ENCODE measurements around the gene PTPRN2. TPM values are rescaled to one million over a fixed set of nuclear protein-coding genes. Genes with fewer than 3 reads are reported as not detected.

The PTPRN2 gene
- polyA plus RNA-seq, 1 of the 3 experiments (the other 2 are of a cell fraction): 4.0 TPM

DNA sequence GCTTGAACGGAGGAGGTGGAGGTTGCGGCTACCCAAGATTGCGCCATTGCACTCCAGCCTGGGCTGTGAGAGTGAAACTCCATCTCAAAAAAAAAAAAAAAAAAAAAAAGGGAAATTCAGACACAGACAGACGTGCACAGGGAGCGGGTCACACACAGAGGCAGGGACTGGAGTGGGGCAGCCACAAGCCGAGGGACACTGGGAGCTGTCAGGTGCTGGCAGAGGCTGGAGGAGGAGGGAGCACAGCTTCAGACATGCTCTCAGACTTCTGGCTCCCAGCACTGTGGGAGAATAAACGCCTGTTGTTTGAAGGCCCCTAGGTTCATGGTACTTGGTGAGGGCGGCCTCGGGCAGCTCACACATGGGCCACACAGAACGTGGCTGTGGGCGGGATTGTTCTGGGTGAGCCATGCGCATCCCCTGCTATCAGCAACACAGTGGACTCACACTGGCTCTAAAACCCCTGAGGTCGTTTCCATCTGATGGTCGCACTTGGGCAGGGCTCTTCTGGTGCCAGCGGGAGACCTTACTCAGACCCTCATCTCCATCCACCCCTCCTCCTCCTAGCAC is 874.9 kb downstream of the PTPRN2 start (continued):
- TF ChIP-seq, protein P1, sequence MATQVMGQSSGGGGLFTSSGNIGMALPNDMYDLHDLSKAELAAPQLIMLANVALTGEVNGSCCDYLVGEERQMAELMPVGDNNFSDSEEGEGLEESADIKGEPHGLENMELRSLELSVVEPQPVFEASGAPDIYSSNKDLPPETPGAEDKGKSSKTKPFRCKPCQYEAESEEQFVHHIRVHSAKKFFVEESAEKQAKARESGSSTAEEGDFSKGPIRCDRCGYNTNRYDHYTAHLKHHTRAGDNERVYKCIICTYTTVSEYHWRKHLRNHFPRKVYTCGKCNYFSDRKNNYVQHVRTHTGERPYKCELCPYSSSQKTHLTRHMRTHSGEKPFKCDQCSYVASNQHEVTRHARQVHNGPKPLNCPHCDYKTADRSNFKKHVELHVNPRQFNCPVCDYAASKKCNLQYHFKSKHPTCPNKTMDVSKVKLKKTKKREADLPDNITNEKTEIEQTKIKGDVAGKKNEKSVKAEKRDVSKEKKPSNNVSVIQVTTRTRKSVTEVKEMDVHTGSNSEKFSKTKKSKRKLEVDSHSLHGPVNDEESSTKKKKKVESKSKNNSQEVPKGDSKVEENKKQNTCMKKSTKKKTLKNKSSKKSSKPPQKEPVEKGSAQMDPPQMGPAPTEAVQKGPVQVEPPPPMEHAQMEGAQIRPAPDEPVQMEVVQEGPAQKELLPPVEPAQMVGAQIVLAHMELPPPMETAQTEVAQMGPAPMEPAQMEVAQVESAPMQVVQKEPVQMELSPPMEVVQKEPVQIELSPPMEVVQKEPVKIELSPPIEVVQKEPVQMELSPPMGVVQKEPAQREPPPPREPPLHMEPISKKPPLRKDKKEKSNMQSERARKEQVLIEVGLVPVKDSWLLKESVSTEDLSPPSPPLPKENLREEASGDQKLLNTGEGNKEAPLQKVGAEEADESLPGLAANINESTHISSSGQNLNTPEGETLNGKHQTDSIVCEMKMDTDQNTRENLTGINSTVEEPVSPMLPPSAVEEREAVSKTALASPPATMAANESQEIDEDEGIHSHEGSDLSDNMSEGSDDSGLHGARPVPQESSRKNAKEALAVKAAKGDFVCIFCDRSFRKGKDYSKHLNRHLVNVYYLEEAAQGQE (IDR thresholded peaks at IDR 0.05; ENCODE audit: low read depth, low read length): no peak
- no peak for TF ChIP-seq TEAD4 (IDR thresholded peaks at IDR 0.05; ENCODE audit: borderline replicate concordance, insufficient read depth)
- no peak for TF ChIP-seq FOSL2 (IDR thresholded peaks at IDR 0.05; ENCODE audit: borderline replicate concordance, low read depth)

DNA sequence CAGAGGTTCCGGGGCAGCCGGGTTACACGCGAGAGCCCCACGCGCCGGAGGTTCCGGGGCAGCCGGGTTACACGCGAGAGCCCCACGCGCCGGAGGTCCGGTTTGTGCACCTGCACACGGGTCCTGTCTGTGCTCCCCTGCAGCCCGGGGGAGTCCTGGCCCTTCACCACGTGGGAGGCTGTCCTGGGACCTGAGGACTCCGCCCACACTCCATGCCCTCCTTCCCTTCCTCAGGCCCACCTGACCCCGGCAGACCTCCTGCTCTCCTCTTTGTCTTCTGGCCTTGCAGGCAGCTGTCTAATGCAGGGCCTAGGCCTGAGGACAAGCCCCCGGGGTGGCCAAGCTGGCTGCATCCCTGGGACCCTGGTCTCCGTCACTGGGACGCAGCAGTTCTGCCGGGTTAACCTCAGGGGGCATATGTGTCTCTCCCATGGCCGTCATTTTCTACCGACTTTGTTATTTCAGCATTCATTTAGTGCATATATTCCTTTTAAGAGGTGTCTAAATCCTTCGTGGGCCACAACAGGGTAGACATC is 876.2 kb downstream of the PTPRN2 start:
- Histone ChIP-seq H3K4me3 (ENCODE audit: low read depth in 2 of 2, low read length in 1 of 2) (no peak overlapping the region), H3K9me3 (no peaks in the 10 kb centered on the region), H3K27me3 (ENCODE audit: insufficient read depth) (no peaks in the 10 kb centered on the region), H3K27ac (ENCODE audit: low read depth in 2 of 2, low read length in 1 of 2) (no peak overlapping the region), H4K20me1 (ENCODE audit: insufficient read depth) (no peaks in the 10 kb centered on the region), H3K36me3 (replicated peaks in 1 of 2; ENCODE audit: control insufficient read depth in 1 of 2, insufficient read depth in 2 of 2, low read length in 1 of 2) (no peaks in the 10 kb centered on the region), H3K9me2 (no peaks in the 10 kb centered on the region), H3K79me2 (ENCODE audit: insufficient read depth) (no peaks in the 10 kb centered on the region), H3K4me1 (ENCODE audit: control insufficient read depth in 1 of 2, insufficient read depth in 2 of 2, low read depth in 1 of 2, low read length in 1 of 2) (peaks cover 0 to 10% of the 10 kb centered on the region in 2 experiments; a peak in 1 of 4 replicates), H3F3A (replicated peaks; ENCODE audit: insufficient read depth) (no peaks in the 10 kb centered on the region), H3K9ac (no peak overlapping the region), H2AFZ (ENCODE audit: low read depth) (no peak overlapping the region), H3K4me2 (no peak overlapping the region)
- no peak for DNase-seq
- ChIA-PET CTCF (no interaction called here), POLR2A (no interaction called here)
- 60% methylated on average over 10 of the region's 27 CpGs for WGBS (ENCODE audit: low lambda C conversion rate)
- TF ChIP-seq, protein P1 (IDR thresholded peaks at IDR 0.05; ENCODE audit: low read depth, low read length): no peak
- TF ChIP-seq NFIC (IDR thresholded peaks at IDR 0.05; ENCODE audit: borderline replicate concordance) (no peak), CHD2 (IDR thresholded peaks at IDR 0.05; ENCODE audit: low read length, partially characterized antibody) (no peak), FOXM1 (IDR thresholded peaks at IDR 0.05; ENCODE audit: low read depth) (no peak), SIN3A (IDR thresholded peaks at IDR 0.05; ENCODE audit: borderline replicate concordance, low read depth, low read length) (no peak), FOXJ3 (CRISPR knock-in tag; IDR thresholded peaks at IDR 0.05) (no peak), NRF1 (IDR thresholded peaks at IDR 0.05; ENCODE audit: low read depth, low read length) (no peak), RCOR1 (IDR thresholded peaks at IDR 0.05; ENCODE audit: low read length) (no peak), GATA2 (CRISPR knock-in tag; IDR thresholded peaks at IDR 0.05) (no peak), RFX5 (IDR thresholded peaks at IDR 0.05; ENCODE audit: low read length) (no peak), EP300 (IDR thresholded peaks at IDR 0.05; ENCODE audit: borderline replicate concordance in 1 of 2, low read depth in 1 of 2, low read length in 1 of 2) (no peak), RAD21 (IDR thresholded peaks at IDR 0.05; ENCODE audit: low read length) (no peak), FOSL2 (IDR thresholded peaks at IDR 0.05; ENCODE audit: borderline replicate concordance, low read depth) (no peak), YY1 (IDR thresholded peaks at IDR 0.05; ENCODE audit: low read depth) (no peak)
- TF ChIP-seq, protein P2, sequence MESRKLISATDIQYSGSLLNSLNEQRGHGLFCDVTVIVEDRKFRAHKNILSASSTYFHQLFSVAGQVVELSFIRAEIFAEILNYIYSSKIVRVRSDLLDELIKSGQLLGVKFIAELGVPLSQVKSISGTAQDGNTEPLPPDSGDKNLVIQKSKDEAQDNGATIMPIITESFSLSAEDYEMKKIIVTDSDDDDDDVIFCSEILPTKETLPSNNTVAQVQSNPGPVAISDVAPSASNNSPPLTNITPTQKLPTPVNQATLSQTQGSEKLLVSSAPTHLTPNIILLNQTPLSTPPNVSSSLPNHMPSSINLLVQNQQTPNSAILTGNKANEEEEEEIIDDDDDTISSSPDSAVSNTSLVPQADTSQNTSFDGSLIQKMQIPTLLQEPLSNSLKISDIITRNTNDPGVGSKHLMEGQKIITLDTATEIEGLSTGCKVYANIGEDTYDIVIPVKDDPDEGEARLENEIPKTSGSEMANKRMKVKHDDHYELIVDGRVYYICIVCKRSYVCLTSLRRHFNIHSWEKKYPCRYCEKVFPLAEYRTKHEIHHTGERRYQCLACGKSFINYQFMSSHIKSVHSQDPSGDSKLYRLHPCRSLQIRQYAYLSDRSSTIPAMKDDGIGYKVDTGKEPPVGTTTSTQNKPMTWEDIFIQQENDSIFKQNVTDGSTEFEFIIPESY (IDR thresholded peaks at IDR 0.05; ENCODE audit: borderline replicate concordance, low read depth): no peak
- TF ChIP-seq, protein P3, sequence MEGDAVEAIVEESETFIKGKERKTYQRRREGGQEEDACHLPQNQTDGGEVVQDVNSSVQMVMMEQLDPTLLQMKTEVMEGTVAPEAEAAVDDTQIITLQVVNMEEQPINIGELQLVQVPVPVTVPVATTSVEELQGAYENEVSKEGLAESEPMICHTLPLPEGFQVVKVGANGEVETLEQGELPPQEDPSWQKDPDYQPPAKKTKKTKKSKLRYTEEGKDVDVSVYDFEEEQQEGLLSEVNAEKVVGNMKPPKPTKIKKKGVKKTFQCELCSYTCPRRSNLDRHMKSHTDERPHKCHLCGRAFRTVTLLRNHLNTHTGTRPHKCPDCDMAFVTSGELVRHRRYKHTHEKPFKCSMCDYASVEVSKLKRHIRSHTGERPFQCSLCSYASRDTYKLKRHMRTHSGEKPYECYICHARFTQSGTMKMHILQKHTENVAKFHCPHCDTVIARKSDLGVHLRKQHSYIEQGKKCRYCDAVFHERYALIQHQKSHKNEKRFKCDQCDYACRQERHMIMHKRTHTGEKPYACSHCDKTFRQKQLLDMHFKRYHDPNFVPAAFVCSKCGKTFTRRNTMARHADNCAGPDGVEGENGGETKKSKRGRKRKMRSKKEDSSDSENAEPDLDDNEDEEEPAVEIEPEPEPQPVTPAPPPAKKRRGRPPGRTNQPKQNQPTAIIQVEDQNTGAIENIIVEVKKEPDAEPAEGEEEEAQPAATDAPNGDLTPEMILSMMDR (IDR thresholded peaks at IDR 0.05): no peak
- TF ChIP-seq, protein P4, sequence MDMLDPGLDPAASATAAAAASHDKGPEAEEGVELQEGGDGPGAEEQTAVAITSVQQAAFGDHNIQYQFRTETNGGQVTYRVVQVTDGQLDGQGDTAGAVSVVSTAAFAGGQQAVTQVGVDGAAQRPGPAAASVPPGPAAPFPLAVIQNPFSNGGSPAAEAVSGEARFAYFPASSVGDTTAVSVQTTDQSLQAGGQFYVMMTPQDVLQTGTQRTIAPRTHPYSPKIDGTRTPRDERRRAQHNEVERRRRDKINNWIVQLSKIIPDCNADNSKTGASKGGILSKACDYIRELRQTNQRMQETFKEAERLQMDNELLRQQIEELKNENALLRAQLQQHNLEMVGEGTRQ (IDR thresholded peaks at IDR 0.05; ENCODE audit: borderline replicate concordance, low read depth, low read length): no peak
